ENCODE results near the gene CHST2.
A peak's percentile ranks its signal among the peaks of the same experiment; 100 is the strongest.

Gene CHST2

GRCh38 chr3:143078883-143079282 lies 40.7 kb upstream of the CHST2 start:
- Histone ChIP-seq H3K4me3 (ENCODE audit: low read depth, low read length) (no peak overlapping the region), H3K27ac (no peak overlapping the region), H3K27me3 (replicated peaks) (no peaks in the 10 kb centered on the region), H3K36me3 (replicated peaks) (no peaks in the 10 kb centered on the region)
- no peak for TF ChIP-seq CTCF (IDR thresholded peaks at IDR 0.05; ENCODE audit: low read depth, low read length, missing control alignments)
- DNase-seq = peak; percentile 65
- in situ Hi-C loops (cut with HindIII; ENCODE audit: low pct_ligation_motif_present, low sequenced_read_pairs) = no loop called here

- TF ChIP-seq CTCF (IDR thresholded peaks at IDR 0.05; ENCODE audit: low read depth, low read length, missing control alignments) = no peak
- in situ Hi-C loops (cut with HindIII; ENCODE audit: low pct_ligation_motif_present, low sequenced_read_pairs) = no loop called here
- no peak for DNase-seq
- Histone ChIP-seq H3K36me3 (replicated peaks) (no peaks in the 10 kb centered on the region), H3K27me3 (replicated peaks) (no peaks in the 10 kb centered on the region), H3K4me3 (ENCODE audit: low read depth, low read length) (no peak overlapping the region), H3K27ac (no peak overlapping the region)
Measured at GRCh38 chr3:143080196-143080595, 39.4 kb upstream of the CHST2 start.

- DNase-seq = no peak
Measured at GRCh38 chr3:143081365-143081764, 38.2 kb upstream of the CHST2 start.

GRCh38 chr3:143081844-143082778 lies 37.5 kb upstream of the CHST2 start:
- Histone ChIP-seq H3K36me3 (replicated peaks) (no peaks in the 10 kb centered on the region), H3K27me3 (replicated peaks) (no peaks in the 10 kb centered on the region), H3K27ac (no peak overlapping the region), H3K4me3 (ENCODE audit: low read depth, low read length) (no peak overlapping the region)
- in situ Hi-C loops (cut with HindIII; ENCODE audit: low pct_ligation_motif_present, low sequenced_read_pairs) = no loop called here
- DNase-seq = no peak
- no peak for TF ChIP-seq CTCF (IDR thresholded peaks at IDR 0.05; ENCODE audit: low read depth, low read length, missing control alignments)

More at GRCh38 chr3:143081365-143081764, 38.2 kb upstream of the CHST2 start:
- H3K36me3 ChIP-seq (replicated peaks) = no peaks in the 10 kb centered on the region
- no peak for TF ChIP-seq CTCF (IDR thresholded peaks at IDR 0.05; ENCODE audit: low read depth, low read length, missing control alignments)
- in situ Hi-C loops (cut with HindIII; ENCODE audit: low pct_ligation_motif_present, low sequenced_read_pairs) = no loop called here
- no peaks in the 10 kb centered on the region for H3K27me3 ChIP-seq (replicated peaks)
- H3K27ac ChIP-seq = no peak overlapping the region
- no peak overlapping the region for H3K4me3 ChIP-seq (ENCODE audit: low read depth, low read length)

GRCh38 chr3:143083781-143084180 lies 35.8 kb upstream of the CHST2 start:
- no peaks in the 10 kb centered on the region for H3K27me3 ChIP-seq (replicated peaks)
- in situ Hi-C loops (cut with HindIII; ENCODE audit: low pct_ligation_motif_present, low sequenced_read_pairs) = no loop called here
- no peak for TF ChIP-seq CTCF (IDR thresholded peaks at IDR 0.05; ENCODE audit: low read depth, low read length, missing control alignments)
- H3K4me3 ChIP-seq (ENCODE audit: low read depth, low read length) = no peak overlapping the region
- DNase-seq = no peak
- H3K27ac ChIP-seq = no peak overlapping the region
- H3K36me3 ChIP-seq (replicated peaks) = no peaks in the 10 kb centered on the region
